AG10803 (cell line): ENCODE measurements around the gene PRPF19.

Experiments used
- DNase-seq: peaks from one replicate; pipeline ENCODE4 v3.0.0; 2010; ENCODE audit warnings: low read depth
- H3K4me3 ChIP-seq: 2 replicates; pipeline ENCODE4 v1.5.1; 2011; ENCODE audit warnings: mild to moderate bottlenecking, low read length, control low read depth
- CTCF ChIP-seq: conservative IDR thresholded peaks from 2 replicates; pipeline ENCODE4 v1.5.1; 2011; ENCODE audit warnings: mild to moderate bottlenecking, low read length, control low read depth, inconsistent platforms

The PRPF19 gene

GRCh38 chr11:60932605-60933356 is 26.4 kb upstream of the PRPF19 start:
- TF ChIP-seq CTCF = no peak
- DNase-seq = no peak
- H3K4me3 ChIP-seq = no peak overlapping the region

GRCh38 chr11:60931917-60932316 is 25.5 kb upstream of the PRPF19 start:
- H3K4me3 ChIP-seq = no peak overlapping the region
- DNase-seq = no peak
- TF ChIP-seq CTCF = no peak

- no peak for TF ChIP-seq CTCF
These were observed 24.0 kb upstream of the PRPF19 start for GRCh38 chr11:60930394-60930793.

GRCh38 chr11:60929764-60930163 is 23.4 kb upstream of the PRPF19 start:
- H3K4me3 ChIP-seq = no peak overlapping the region
- DNase-seq = no peak
- no peak for TF ChIP-seq CTCF

More at GRCh38 chr11:60930394-60930793, 24.0 kb upstream of the PRPF19 start:
- no peak for DNase-seq
- H3K4me3 ChIP-seq = no peak overlapping the region

GRCh38 chr11:60928563-60929001 is 22.2 kb upstream of the PRPF19 start:
- H3K4me3 ChIP-seq = no peak overlapping the region
- no peak for DNase-seq
- TF ChIP-seq CTCF = no peak

GRCh38 chr11:60927600-60927999 is 21.2 kb upstream of the PRPF19 start:
- no peak for DNase-seq
- no peak for TF ChIP-seq CTCF
- H3K4me3 ChIP-seq = no peak overlapping the region

- no peak for DNase-seq
- TF ChIP-seq CTCF = no peak
- H3K4me3 ChIP-seq = no peak overlapping the region
These were observed 20.7 kb upstream of the PRPF19 start for GRCh38 chr11:60927061-60927592.
